HCEC 1CT (cell line): Measurements from ENCODE around the gene PTS.
A peak's percentile ranks its signal among the peaks of the same experiment; 100 is the strongest.
"Not testable (repeated sequence)": the region's sequence is repeated elsewhere in the genome, so short reads cannot be mapped to it uniquely, and the experiment has no call there.

ENCODE experiments used
- DNase-seq: peaks from one replicate; pipeline ENCODE4 v3.0.0-alpha.2; 2017

Gene PTS

DNA sequence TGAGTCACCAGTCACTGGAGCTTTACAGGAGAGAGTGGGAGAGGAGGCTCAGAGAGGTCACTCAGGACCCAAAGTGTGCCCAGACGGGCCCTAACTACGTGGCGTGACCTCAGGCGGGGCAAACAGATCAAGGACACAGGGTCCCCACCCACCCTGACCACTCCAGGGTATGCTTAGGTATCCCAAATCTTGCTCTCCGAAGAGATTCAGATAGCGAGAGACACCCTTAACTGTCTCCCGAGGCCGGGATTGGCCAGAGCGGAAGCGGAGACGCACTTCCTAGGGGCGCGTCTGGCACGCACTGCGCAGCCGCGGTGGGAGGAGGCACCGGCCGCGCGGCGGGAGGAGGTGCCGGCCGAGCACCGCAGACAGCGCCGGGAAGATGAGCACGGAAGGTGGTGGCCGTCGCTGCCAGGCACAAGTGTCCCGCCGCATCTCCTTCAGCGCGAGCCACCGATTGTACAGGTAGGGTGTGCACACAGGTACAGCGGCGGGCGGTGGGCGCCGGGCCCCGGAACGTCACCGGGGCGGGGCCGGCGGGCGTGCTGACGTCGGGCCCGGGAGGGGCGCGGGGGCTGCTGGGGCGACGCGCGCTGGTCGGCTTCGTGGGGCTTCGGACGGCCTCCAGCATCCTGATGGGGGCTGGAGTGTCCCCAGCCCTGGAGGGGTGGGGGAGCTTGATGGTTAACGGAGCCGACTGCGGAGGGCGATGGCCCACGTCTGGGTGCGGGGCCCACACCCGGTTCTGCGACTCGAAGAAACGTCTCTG lies at the start of gene PTS:
TSS of gene PTS (plus strand) at position 367 of the 769 bp plus-strand sequence. CDS start at position 383, 16 bp downstream.
- DNase-seq, result peak; percentile 89

DNA sequence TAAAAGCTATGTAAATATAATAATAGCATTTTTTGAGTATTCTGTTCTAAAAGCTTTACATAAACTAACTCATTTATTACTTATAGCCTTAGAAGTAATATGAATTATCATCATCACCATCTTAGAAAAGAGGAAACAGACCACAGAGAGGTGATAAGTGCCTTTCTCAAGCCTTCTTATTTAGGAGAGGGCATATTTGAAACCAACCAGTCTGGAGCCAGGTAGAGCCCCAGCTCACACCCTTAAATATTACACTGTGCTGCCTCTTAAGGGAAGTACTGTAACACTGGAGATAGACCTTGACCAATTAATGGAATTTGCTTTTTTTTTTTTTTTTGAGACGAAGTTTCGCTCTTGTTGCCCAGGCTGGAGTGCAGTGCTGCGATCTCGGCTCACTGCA lies 48.6 kb upstream of the PTS start:
- no peak for DNase-seq

DNA sequence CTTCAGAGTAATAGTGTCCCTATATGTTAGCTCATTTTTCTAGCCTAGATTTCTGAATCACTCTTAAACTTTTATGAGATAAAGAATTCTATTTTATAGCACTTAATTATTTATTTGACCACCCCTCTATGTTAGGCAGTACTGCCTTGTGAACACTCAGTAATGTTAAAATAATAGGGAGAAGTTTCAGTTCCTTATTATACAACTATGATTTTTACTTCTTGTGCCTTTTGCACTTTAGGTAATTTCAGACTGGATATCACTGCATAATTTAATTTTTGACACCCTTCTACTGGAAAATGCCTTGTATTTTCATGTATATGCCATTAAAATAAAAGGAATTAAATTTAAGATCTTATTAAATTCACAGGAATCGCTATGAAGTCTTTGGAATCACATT lies 47.8 kb upstream of the PTS start:
- DNase-seq, result no peak

DNA sequence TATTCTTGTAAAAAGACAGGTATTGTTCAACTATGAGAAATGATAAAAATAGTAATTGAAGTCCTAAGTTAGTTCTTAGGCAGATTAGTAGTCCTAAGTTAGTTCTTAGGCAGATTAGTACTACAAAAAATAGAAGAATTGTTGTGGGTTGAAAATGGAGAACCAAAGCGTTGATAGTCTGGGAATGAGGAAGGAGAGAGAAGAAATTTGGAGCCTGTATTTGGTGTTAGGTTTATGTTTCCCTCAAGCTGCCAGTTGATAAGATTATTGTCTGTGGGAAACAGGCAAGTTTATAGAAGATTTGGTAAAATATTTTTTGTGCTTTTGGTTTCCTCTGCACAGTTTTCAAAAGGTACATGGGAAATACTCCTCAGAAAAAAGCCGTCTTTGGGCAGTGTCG lies 47.3 kb upstream of the PTS start:
- DNase-seq, result no peak

DNA sequence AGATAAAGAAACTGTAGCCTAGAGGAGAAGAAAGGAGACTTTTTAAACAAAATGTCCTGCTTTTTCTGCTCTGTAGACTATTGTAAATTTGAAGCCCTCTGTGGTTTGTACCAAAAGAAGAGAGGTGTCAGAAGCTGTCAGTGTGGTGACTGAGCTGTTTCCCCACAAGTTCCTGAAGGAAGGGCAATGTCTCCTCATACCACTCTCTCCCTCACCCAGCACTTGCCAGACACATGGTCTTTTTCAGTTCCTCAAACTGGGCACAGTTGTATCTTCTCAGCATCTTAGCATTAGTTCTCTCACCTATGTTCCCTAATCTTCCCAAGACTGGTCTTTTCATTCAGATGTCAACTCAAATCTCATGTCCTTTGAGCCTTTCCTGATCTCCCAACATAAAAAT lies 46.6 kb upstream of the PTS start:
- DNase-seq, result no peak

DNA sequence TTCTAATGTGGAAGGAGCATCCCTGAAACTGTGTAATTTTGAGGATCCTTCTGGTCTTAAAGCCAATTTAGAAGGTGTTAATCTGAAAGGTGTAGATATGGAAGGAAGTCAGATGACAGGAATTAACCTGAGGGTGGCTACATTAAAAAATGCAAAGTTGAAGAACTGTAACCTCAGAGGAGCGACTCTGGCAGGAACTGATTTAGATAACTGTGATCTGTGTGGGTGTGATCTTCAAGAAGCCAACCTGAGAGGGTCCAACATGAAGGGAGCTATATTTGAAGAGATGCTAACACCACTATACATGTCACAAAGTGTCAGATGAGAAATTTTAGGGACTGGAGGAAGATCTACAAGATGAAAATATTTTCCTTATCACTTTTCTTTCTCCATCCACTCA lies 43.4 kb upstream of the PTS start:
- DNase-seq, result no peak

DNA sequence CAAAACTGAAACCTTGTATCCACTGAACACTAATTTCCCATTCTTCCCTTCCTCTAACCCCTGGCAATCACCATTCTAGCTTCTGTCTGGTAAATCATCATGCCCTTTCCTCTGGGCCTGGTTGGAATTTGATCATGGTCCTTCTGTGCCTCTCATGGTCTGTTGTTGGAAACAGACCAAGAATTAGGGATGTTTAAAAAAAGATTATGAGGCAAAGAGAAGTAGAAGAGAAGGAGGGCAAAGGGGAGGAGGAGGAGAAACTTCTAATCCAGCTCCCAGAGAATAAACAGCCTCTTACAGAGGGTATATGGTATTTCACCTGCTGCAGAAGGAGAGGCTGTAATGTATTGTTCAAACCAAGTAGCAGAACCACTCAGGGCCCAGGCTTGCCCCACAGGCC lies 40.3 kb upstream of the PTS start:
- DNase-seq, result no peak

DNA sequence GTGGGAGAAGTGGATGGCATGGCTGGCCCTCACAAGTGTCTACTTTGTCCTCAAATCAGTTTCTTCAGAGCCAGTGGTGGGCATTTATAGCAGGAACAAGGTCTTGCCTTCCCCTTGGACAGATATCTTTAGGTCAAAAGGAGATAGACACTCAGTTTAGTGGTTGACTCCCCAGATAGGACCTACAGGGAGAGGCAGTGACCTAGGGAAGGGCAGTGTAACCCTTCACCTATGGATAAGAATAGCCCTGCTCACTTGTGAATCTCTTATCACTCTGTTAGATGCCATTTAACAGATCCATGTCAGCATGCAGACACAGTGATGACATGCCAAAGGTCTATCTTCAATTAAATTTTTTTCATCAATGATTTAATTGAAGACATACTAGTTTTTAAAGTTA lies 39.9 kb upstream of the PTS start:
- no peak for DNase-seq

DNA sequence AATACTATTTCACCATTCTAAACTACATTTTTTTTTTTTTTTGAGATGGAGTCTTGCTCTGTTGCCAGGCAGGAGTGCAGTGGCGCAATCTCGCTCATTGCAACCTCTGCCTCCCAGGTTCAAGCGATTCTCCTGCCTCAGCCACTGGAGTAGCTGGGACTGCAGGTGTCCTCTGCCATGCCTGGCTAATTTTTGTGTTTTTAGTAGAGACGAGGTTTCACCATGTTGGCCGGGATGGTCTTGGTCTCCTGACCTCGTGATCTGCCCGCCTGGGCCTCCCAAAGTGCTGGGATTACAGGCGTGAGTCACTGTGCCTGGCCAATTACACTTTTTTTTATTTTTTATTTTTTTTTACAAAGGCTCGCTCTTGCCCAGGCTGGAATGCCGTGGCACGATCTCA lies 31.1 kb upstream of the PTS start:
- not testable (repeated sequence) for DNase-seq

DNA sequence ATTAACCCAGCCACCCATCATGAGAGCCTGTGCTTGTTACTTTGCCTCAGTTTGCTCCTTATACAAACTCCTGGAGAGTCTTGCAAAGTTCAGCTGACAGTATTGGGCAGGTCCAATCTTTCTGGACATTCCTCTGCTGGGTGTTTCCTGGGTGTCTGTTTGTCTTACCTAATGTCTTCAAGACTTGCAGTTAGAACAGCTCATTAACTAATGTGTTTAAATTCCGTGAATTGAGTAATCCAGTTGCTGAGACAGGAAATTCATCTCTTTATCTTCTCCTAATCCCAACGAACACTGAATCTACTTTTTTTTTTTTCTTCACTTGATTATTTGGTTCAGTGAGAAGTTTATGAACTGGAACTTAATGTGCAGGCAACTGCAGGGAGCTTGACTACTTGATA lies 30.3 kb upstream of the PTS start:
- DNase-seq, result no peak

DNA sequence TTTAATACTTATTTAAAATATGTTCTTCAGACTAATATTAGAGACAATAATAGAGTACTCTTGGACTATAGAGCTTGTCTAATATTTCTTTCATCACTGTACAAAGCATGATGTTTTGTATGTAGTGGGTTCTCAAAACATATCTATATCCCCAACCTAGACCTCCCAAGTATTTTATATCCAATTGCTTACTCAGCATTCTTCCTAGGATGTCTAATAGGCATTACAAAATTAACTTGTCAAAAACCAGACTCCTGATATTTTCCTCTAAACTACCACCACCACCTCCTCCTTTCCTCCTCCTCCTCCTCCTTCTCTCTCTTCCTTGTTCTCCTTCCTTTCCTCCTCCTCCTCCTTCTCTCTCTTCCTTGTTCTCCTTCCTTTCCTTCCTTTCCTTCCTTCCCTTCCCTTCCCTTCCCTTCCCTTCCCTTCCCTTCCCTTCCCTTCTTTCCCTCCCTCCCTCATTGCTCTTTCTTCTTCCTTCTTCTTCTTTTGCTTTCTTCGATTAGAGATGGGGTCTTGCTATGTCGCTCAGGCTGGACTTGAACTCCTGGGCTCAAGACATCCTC lies 29.6 kb upstream of the PTS start:
- no peak for DNase-seq

DNA sequence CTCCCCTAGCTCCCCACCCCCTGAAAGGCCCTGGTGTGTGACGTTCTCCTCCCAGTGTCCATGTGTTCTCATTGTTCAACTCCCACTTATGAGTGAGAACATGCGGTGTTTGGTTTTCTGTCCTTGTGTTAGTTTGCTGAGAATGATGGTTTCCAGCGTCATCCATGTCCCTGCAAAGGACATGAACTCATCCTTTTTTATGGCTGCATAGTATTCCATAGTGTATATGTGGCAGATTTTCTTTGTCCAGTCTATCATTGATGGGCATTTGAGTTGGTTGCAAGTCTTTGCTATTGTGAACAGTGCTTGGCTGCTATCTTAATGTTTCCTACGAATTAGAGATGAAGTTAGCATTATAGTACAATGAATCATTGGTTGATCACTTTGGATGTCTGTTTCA lies 27.1 kb upstream of the PTS start:
- DNase-seq, result not testable (repeated sequence)

DNA sequence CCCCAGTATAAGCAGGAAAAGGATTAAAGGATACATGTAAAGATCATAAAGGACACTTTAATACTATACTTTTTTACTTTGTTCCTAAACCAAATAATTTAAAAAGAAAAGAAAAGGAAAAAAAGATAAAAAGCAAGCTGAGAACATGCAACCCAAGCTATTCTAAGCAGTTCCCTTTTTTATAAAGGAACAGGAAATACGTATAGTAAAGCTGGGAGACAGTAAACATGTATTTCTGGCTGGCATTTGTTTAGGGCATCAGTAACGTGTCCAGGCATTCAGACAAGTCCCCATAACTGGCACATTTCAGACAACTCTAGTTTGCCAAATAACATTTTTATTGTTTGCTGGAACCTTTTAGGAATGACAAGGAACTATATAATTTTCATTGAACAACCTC lies 26.0 kb upstream of the PTS start:
- no peak for DNase-seq

DNA sequence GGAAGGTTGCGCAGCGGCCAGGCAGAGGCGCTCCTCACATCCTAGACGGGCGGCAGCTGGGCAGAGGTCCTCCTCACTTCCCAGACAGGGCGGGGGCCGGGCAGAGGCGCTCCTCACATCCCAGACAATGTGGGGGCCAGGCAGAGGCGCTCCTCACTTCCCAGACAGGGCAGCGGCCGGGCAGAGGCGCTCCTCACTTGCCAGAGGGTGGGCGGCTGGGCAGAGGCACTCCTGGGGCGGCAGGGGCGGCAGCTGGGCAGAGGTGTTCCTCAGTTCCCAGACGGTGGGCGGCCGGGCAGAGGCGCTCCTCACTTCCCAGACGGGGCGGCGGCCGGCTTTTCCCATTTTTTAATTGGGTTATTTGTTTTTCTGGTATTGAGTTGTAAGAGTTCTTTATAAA lies 20.2 kb upstream of the PTS start:
- DNase-seq, result no peak

DNA sequence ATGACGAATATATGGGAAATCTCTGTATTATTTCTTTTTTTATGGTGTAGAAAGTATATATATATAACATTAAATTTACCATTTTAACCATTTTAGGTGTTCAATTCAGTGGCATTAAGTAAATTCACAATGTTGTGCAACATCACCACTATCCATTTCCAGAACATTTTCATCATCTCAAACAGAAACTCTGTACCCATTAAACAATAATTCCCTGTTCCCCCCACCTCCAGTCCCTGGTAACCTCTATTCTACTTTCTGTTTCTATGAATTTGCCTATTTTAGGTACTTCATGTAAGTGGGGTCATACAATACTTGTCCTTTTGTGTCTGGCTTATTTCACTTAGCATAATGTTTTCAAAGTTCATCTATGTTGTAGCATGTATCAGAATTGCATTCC lies 15.3 kb upstream of the PTS start:
- DNase-seq, result no peak

DNA sequence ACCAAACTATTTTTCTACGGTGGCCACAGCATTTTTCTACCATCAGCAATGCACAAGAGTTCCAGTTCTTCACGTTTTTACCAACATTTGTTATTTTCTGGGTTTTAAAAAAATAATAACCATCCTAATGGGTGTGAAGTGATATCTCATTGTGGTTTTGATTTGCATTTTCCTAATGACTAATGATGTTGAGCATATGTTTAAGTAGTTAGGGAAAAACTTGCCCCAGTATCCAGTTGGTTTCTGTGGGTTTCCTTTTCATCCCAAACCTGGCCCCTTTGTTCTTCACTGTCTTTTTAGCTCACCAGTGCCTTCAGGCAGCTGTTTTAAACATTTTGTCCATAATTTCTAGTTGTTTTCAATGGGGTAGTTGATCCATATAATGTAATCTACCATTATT lies 14.7 kb upstream of the PTS start:
- DNase-seq, result no peak

DNA sequence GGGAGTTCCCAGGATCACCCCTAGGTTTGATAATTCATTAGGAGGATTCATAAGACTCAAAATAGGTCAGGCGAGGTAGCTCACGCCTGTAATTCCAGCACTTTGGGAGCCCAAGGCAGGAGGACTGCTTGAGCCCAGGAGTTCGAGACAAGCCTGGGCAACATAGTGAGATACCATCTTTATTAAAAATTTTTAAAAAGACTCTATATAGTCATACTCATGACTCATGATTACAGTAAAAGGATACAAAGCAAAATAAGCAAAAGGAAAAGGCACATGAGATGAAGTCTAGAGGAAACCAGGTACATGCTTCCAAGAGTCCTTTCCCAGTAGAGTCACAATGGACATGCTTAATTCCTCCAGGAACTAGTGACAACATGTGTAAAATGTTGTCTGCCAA lies 13.9 kb upstream of the PTS start:
- DNase-seq, result peak; percentile 7

DNA sequence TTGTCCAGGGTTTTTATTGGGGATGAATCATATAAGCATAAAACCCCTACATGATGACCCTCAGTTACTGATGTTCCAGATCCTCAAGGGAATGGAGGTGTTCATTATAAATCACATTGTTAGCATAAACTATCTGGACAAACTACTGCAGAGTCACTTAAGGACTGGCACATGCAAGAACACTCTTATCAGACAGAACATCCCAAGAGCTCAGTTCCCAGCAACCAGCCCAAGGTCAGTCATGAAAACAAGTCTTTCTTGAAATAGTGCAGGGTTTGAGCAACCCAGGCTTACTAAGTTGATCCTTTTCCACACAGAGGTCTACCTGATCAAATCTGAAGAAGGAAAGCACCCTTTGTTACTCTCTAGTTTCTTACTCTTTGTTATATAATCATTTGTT lies 13.5 kb upstream of the PTS start:
- DNase-seq, result no peak

DNA sequence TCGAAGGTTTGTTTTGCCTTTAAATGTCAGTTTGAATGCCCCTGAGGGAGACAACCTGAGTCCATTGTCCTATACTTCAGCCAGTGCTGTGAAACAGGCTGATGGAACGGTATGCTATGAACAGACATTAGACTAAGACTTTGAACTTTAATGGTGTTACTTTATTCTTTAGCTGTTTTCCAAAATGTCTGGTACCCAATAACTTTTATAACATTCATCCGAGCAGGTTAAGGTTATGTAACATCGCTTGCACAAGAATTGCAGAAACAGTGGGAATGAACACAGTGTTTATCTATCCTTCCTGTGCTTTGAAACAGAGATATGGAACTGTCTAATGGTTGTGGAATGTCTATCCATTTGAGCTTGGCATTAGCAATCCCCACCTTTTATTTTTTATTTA lies 12.5 kb upstream of the PTS start:
- DNase-seq, result peak; percentile 6

DNA sequence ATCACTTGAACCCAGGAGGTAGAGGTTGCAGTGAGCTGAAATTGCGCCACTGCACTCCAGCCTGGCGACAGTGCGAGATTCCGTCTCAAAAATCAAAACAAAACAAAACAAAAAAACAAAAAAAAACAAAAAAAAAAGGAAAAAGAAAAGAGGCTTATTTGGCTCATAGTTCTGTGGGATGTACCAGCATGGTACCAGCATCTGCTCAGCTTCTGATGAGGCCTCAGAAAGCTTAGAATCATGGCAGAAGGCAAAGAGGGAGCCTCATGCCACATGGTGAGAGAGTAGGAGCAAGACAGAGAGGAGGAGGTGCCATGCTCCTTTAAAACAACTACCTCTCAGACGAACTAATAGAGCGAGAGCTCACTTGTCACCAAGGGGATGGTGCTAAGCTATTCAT lies 10.6 kb upstream of the PTS start:
- no peak for DNase-seq

DNA sequence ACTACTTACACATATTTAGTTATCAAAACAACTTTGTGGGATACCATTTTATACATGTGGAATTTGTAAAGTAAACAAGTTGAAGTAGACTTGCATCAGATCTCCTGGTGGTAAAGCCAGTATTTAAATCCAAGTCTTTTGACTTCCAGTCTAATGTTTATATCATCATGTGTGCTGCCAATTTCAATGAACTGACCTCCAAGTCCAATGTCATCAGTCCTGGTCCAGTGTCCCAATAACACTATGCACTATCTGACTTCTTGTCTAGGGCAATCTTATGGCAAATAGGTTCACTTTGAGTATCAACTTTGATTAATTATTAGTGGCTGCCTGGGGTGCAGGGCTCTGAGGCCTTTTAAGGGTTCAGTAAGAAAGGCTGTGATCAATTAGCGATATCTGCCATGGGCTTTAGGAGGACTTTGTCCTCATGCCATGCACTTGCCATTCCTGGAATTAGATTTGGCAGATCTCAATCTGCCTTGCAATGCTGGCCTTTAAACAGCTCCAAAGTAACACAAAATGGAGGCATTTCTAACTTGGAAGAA lies 9.6 kb upstream of the PTS start:
- DNase-seq, result peak; percentile 75

DNA sequence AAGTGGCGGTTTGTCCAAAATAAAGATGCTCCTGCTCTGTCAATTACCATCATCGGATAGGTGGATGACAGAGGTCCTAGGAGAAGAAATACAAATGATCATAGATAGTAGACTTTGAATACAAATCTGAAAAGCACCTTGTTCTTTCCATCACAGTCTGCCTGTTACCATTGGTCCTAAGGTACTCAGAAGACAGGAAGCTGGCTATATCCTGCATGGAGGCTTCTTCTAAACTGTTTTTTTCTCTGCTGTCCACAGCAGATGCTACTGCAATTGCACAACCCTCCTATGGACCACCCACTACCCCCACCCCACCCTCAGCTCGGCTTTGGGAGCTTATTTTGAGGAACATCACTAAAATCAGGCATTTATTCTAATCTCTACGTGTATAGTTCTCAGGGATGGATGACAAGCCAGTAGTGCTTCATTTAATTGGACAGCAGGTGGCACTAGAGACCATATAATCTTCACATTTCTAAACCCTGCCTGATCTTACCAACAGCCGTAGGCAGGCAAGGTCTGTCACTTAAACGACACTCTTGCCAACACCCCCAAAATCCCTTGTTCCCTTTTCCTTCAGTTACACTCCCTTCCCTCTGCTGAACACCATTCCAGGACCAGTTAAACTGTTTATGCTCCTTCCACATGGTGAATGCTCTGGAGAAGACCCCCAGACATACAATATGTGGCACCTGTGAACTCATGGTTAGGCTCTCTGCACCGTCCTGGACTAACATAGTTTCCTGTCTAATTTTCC lies 6.6 kb upstream of the PTS start:
- peak; percentile 55 for DNase-seq

DNA sequence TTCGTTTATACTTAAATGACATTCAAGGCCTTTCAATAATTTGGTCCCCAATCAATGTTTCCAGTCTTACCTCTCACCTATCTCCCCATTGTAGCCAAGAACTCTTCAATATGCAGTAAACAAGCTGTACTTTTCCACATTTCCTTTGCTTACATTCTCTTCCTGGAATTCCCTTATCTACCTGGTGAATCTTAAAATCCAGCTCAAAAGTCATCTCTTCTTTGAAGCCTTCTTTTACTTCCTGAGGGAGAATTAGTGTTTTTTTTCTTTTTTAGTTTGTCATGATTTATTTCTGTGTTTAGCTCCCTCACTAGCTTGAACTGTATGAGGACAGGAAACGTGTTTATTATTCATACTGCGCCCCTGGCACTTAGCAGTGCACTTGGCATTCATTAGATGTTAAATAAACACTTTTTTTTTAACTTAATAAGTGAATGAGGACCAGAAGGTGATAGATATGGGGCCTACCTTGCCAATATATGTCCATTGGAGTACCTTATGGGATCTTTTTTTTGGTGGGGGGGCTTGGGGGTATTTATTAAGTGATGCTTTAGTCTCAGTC lies 4.9 kb upstream of the PTS start:
- no peak for DNase-seq

DNA sequence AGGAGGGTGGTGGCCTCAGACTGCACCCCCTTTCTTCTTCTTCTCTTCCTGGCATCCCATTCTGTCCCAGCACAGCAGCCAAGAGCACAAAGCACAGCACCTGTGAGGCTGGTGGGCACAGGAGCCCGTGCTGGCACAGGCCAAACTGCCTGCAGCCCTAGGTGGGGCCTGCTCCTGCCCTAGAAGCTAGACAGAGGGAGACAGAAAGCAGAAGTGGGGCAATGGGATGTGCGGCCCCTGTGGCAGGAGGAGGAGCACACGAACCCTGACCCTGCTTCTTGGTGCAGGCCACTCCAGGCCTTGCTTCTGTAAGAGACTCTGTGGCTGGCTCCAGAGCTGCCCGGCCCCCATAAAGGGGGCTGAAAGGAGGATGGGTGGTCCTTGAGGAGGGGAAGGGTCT lies 3.9 kb upstream of the PTS start:
- DNase-seq, result no peak
